Keratinocyte (primary cell): ENCODE measurements around the gene RPS27L. TPM values are rescaled to one million over a fixed set of nuclear protein-coding genes. Genes with fewer than 3 reads are reported as not detected.

ENCODE experiments used
- DNase-seq: peaks from one replicate; pipeline ENCODE4 v3.0.0-alpha.2; 2011; ENCODE audit warnings: low read depth, missing footprints, low spot score
- FAIRE-seq: peaks from 2 replicates; lab custom pipeline; 2011; peaks lifted over from hg19 to GRCh38; lab: Jason Lieb, UNC
- H2AFZ ChIP-seq: 2 replicates; pipeline ENCODE4 v1.6.0; 2012; ENCODE audit warnings: low read length, control low read depth, inconsistent platforms; ENCODE audit not compliant: control insufficient read depth
- H3K27ac ChIP-seq: 2 replicates; pipeline ENCODE4 v1.5.1; 2011; ENCODE audit warnings: low read length; ENCODE audit not compliant: control insufficient read depth, insufficient read depth
- H3K27me3 ChIP-seq: 3 replicates; pipeline ENCODE4 v1.6.0; 2011; ENCODE audit warnings: low read length; ENCODE audit not compliant: control insufficient read depth, insufficient read depth; ENCODE audit errors: extremely low read depth
- H3K36me3 ChIP-seq, 2 experiments: 2 replicates in 1 of 2; 3 replicates in 1 of 2; pipeline ENCODE4 v1.5.1; 2011; ENCODE audit warnings: low read length in 2 of 2, mild to moderate bottlenecking in 1 of 2; ENCODE audit not compliant: control insufficient read depth in 2 of 2, insufficient read depth in 2 of 2; ENCODE audit errors: extremely low read depth in 1 of 2
- H3K4me1 ChIP-seq: 3 replicates; pipeline ENCODE4 v1.5.1; 2011; ENCODE audit warnings: low read length; ENCODE audit not compliant: control insufficient read depth, insufficient read depth; ENCODE audit errors: extremely low read depth
- H3K4me2 ChIP-seq: 3 replicates; pipeline ENCODE4 v1.6.0; 2011; ENCODE audit warnings: low read depth, low read length; ENCODE audit not compliant: control insufficient read depth, insufficient read depth; ENCODE audit errors: extremely low read depth
- H3K4me3 ChIP-seq, 3 experiments: fragments of 200-600 bp in 1 of 3; sonication (generic) in 1 of 3; 2 replicates in 2 of 3; 3 replicates in 1 of 3; pipeline ENCODE4 v1.5.1; 2011 to 2016; ENCODE audit warnings: low read length in 3 of 3, mild to moderate bottlenecking in 3 of 3, control low read depth in 2 of 3, inconsistent platforms in 1 of 3, low read depth in 1 of 3, mixed read lengths in 1 of 3, mixed run types in 1 of 3, moderate library complexity in 1 of 3; ENCODE audit not compliant: control insufficient read depth in 2 of 3, insufficient read depth in 2 of 3; ENCODE audit errors: extremely low read depth in 1 of 3
- H3K79me2 ChIP-seq: 2 replicates; pipeline ENCODE4 v1.6.0; 2012; ENCODE audit warnings: low read length; ENCODE audit not compliant: control insufficient read depth, insufficient read depth
- H3K9ac ChIP-seq: 3 replicates; pipeline ENCODE4 v1.6.0; 2011; ENCODE audit warnings: low read length; ENCODE audit not compliant: control insufficient read depth, insufficient read depth; ENCODE audit errors: extremely low read depth
- H3K9me1 ChIP-seq: 3 replicates; pipeline ENCODE4 v1.6.0; 2011; ENCODE audit warnings: low read length; ENCODE audit not compliant: control insufficient read depth, insufficient read depth; ENCODE audit errors: extremely low read depth
- H3K9me3 ChIP-seq: 2 replicates; pipeline ENCODE4 v1.5.1; 2012; ENCODE audit warnings: low read depth, low read length; ENCODE audit not compliant: control insufficient read depth
- H4K20me1 ChIP-seq: 3 replicates; pipeline ENCODE4 v1.6.0; 2011; ENCODE audit warnings: low read length; ENCODE audit not compliant: control insufficient read depth, insufficient read depth; ENCODE audit errors: extremely low read depth
- EZH2 ChIP-seq: IDR thresholded peaks from one replicate; pipeline ENCODE4 v1.6.1; 2012; ENCODE audit warnings: inconsistent platforms, mild to moderate bottlenecking, low read length, moderate library complexity
- dilution Hi-C: fragments of 300-500 bp; cut with MboI; formaldehyde crosslinking; loops from one replicate; pipeline ENCODE4 v1.7.0; 2020; ENCODE audit warnings: low sequenced_read_pairs; ENCODE audit not compliant: extremely low pct_ligation_motif_present
- polyA plus RNA-seq, 5 experiments: library from polyadenylated mRNA; depleted of rRNA in 3 of 5; stranded (reverse) in 3 of 5; stranded (forward) in 1 of 5; unstranded in 1 of 5; fragments of >200 nt; gene quantifications; 1 replicate in 1 of 5; 2 replicates in 3 of 5; 3 replicates in 1 of 5; pipeline versions ENCODE4 v1.2.1 to v1.2.3, GENCODE V29; 2011 to 2012; ENCODE audit warnings: missing spikeins in 2 of 5, low read depth in 1 of 5, low replicate concordance in 1 of 5
- TF ChIP-seq, protein P1 (sequence below), 3 experiments: IDR thresholded peaks in 1 of 3; conservative IDR thresholded peaks in 1 of 3; optimal IDR thresholded peaks in 1 of 3; 2 replicates in 2 of 3; 3 replicates in 1 of 3; pipeline versions ENCODE3 to v1.5.1; 2011; ENCODE audit warnings: low read length in 3 of 3, mild to moderate bottlenecking in 3 of 3, moderate library complexity in 2 of 3, control low read depth in 1 of 3, inconsistent platforms in 1 of 3; ENCODE audit not compliant: insufficient read depth in 2 of 3; ENCODE audit errors: extremely low read depth in 1 of 3

RPS27L gene
- polyA plus RNA-seq, 1 donor (not counting 4 experiments of a cell fraction or from before 2014, with no cell fraction given), result 208 TPM

DNA sequence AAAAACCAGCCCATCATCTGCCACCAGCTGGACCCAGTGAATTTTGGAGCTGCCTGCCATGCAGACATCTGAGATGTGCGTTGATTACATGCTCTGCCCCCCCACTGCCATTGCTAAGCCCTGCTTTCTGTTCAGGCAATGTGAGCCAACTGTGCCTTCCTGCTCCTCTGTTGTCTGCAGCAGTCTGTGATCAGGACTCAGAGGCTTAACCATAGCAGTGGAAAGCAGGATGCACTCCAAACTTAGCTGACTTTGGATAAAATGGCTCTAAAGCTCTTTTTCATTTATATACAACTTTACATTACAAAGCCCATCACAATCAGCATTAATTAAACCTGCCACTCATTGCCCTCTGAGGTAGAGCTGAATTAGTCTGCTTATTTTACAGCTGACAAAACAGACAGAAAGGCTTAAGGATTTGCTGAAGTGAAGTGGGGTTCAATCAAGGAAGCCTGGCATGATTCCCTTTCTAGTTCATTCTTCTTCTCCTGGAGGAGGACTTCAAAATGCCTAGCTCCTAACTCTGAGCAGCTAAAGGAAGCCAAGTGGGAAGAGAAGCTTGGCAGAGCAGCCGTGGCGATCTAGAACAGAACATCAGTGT, 15.7 kb upstream of the RPS27L start:
- Histone ChIP-seq H3K27me3 (no peaks in the 10 kb centered on the region), H3K9me1 (no peaks in the 10 kb centered on the region), H3K4me3 (no peak overlapping the region), H3K9ac (no peak overlapping the region), H3K4me1 (peaks cover 20% of the 10 kb centered on the region), H3K79me2 (no peaks in the 10 kb centered on the region), H3K36me3 (no peaks in the 10 kb centered on the region), H2AFZ (no peak overlapping the region), H4K20me1 (no peaks in the 10 kb centered on the region), H3K4me2 (no peak overlapping the region), H3K27ac (no peak overlapping the region), H3K9me3 (no peaks in the 10 kb centered on the region)
- no peak for FAIRE-seq
- dilution Hi-C loops, result no loop called here
- TF ChIP-seq, protein P1, sequence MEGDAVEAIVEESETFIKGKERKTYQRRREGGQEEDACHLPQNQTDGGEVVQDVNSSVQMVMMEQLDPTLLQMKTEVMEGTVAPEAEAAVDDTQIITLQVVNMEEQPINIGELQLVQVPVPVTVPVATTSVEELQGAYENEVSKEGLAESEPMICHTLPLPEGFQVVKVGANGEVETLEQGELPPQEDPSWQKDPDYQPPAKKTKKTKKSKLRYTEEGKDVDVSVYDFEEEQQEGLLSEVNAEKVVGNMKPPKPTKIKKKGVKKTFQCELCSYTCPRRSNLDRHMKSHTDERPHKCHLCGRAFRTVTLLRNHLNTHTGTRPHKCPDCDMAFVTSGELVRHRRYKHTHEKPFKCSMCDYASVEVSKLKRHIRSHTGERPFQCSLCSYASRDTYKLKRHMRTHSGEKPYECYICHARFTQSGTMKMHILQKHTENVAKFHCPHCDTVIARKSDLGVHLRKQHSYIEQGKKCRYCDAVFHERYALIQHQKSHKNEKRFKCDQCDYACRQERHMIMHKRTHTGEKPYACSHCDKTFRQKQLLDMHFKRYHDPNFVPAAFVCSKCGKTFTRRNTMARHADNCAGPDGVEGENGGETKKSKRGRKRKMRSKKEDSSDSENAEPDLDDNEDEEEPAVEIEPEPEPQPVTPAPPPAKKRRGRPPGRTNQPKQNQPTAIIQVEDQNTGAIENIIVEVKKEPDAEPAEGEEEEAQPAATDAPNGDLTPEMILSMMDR (optimal IDR thresholded peaks at IDR 0.05 in 1 of 3, IDR thresholded peaks at IDR 0.05 in 1 of 3, conservative IDR thresholded peaks at IDR 0.05 in 1 of 3; ENCODE audit: extremely low read depth in 1 of 3, insufficient read depth in 2 of 3, low read length in 3 of 3), result no peak
- TF ChIP-seq EZH2, result no peak
- no peak for DNase-seq

DNA sequence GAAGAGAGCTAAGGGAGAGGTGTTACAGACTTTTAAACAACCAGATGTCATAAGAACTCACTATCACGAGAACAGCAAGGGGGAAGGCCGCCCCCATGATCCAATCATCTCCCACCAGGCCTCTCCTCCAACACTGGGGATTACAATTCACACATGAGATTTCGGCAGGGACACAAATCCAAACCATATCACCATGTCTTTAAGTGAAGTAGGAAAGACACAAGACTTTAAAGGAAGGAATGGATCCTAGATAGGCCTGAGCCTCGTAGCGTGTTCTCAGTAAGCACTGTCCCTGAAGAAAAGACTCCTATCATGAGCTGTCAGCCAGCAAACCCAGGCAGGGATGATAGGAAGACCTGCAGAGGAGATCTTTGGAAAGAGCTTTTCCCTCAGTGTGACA, 15.1 kb upstream of the RPS27L start:
- Histone ChIP-seq H3K36me3 (no peaks in the 10 kb centered on the region), H4K20me1 (no peaks in the 10 kb centered on the region), H3K9me3 (no peaks in the 10 kb centered on the region), H2AFZ (no peak overlapping the region), H3K4me1 (peaks cover 15% of the 10 kb centered on the region), H3K27me3 (no peaks in the 10 kb centered on the region), H3K27ac (no peak overlapping the region), H3K79me2 (no peaks in the 10 kb centered on the region), H3K9me1 (no peaks in the 10 kb centered on the region), H3K4me3 (no peak overlapping the region), H3K4me2 (no peak overlapping the region), H3K9ac (no peak overlapping the region)
- FAIRE-seq (no peak), DNase-seq (no peak)
- TF ChIP-seq, protein P1 (optimal IDR thresholded peaks at IDR 0.05 in 1 of 3, IDR thresholded peaks at IDR 0.05 in 1 of 3, conservative IDR thresholded peaks at IDR 0.05 in 1 of 3; ENCODE audit: extremely low read depth in 1 of 3, insufficient read depth in 2 of 3, low read length in 3 of 3), result no peak
- TF ChIP-seq EZH2, result no peak
- dilution Hi-C loops, result no loop called here
